ENCODE measurements around the gene SLC5A12.
"Not testable (repeated sequence)": the region's sequence is repeated elsewhere in the genome, so short reads cannot be mapped to it uniquely, and the experiment has no call there.

SLC5A12 gene

GRCh38 chr11:26643314-26643713 lies 78.5 kb downstream of the SLC5A12 start:
- DNase-seq: not testable (repeated sequence)

- no peak for DNase-seq
Measured at GRCh38 chr11:26632691-26633159, 89.1 kb downstream of the SLC5A12 start.

- DNase-seq: no peak
Measured at GRCh38 chr11:26626346-26626745, 95.5 kb downstream of the SLC5A12 start.

GRCh38 chr11:26623076-26623659 lies 98.7 kb downstream of the SLC5A12 start:
- no peak for DNase-seq

GRCh38 chr11:26622181-26622580 lies 99.7 kb downstream of the SLC5A12 start:
- no peak for DNase-seq

GRCh38 chr11:26621132-26621531 lies 100.7 kb downstream of the SLC5A12 start:
- DNase-seq: no peak

GRCh38 chr11:26620282-26621045 lies 101.4 kb downstream of the SLC5A12 start:
- DNase-seq: no peak

- no peak for DNase-seq
Measured at GRCh38 chr11:26618441-26618840, 103.4 kb downstream of the SLC5A12 start.
